ENCODE data around the gene PDCD1. TPM values are rescaled to one million over a fixed set of nuclear protein-coding genes. Genes with fewer than 3 reads are reported as not detected.

Gene PDCD1
- total RNA-seq, 4 donors from 2014 or later = not detected

DNA sequence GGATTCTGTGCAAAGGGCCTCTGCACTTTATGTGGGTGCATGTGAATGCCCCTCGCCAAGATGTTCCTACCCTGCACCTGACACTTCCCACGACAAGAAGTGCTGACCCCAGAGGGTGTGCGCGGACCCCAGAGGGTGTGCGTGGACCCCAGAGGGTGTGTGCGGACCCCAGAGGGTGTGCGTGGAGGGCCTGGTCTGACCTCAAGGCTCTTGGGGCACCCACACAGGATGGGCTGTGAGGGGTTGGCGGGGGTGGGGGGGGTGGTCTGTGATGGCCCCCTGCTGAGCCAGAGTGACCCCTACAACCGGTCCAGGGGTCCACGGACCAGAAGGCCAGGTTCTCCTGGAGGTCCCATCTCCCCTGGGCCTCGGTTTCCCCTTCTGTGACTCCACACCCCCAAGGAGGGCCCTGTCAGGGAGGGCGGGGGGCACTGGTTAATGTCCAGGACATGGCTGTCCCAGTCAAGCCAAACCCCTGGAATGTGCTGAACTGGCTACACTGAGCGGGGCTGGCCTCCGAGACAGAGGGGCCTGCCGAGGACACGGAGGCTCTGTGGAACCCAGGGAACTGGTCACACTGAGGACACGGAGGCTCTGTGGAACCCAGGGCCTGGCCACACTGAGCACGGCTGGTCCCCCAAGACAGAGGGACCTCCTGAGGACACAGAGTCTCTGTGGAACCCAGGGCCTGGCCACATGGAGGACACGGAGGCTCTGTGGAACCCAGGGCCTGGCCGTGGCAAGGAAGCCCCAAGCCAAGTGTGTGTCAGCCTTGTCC lies 46.6 kb downstream of the PDCD1 start:
- WGBS = 91% methylated on average over 13 of the region's 20 CpGs

DNA sequence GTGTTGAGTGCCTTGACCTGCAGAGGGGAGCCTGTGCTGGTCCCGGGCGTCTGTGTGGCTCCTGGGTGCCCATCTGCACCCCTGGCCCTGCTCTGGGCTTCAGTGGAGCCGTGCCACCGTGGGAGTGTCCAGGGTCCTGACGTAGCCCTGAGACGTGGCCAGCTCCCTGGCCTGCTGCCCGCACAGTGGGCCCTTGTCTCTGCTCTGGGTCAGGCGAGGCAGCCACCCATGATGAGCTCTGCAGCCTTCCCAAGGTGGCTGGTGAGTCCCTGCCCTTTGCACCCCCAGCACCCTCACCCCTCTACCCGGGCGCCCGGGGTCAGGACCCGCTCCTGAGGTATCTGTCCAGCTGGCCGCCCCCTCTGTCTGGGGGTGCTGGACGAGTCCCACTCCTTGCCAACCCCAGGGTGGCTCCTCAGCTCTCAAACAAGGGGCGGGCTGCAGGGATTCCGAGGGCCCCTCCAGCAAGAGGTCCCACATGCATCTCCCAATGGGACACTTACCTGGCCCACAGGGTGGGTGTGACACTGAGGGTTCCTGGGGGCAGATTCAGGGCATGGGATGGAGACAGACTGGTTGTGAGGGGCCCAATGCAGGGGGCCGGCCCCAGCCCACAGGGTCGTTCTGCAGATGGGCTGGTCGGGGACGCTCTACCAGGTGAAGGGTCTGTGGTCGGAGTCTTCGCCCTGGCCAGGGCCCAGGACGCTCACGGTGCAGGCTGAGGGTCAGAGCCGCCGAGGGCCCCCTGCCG lies 47.3 kb downstream of the PDCD1 start:
- H3K36me3 ChIP-seq = no peaks in the 10 kb centered on the region
- TF ChIP-seq POLR2A (IDR thresholded peaks at IDR 0.05) (no peak), EP300 (IDR thresholded peaks at IDR 0.05) (no peak), POLR2AphosphoS5 (IDR thresholded peaks at IDR 0.05) (no peak)
- TF ChIP-seq, protein P1, sequence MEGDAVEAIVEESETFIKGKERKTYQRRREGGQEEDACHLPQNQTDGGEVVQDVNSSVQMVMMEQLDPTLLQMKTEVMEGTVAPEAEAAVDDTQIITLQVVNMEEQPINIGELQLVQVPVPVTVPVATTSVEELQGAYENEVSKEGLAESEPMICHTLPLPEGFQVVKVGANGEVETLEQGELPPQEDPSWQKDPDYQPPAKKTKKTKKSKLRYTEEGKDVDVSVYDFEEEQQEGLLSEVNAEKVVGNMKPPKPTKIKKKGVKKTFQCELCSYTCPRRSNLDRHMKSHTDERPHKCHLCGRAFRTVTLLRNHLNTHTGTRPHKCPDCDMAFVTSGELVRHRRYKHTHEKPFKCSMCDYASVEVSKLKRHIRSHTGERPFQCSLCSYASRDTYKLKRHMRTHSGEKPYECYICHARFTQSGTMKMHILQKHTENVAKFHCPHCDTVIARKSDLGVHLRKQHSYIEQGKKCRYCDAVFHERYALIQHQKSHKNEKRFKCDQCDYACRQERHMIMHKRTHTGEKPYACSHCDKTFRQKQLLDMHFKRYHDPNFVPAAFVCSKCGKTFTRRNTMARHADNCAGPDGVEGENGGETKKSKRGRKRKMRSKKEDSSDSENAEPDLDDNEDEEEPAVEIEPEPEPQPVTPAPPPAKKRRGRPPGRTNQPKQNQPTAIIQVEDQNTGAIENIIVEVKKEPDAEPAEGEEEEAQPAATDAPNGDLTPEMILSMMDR (IDR thresholded peaks at IDR 0.05) = no peak
- no peak overlapping the region for H3K4me3 ChIP-seq
- DNase-seq (ENCODE audit: low spot score in 2 of 2) = peak in 1 of 2 donors; percentile 50
- WGBS = 83% methylated on average over 15 of the region's 27 CpGs
- no peaks in the 10 kb centered on the region for H3K4me1 ChIP-seq
- H3K27me3 ChIP-seq = peaks cover 13% of the 10 kb centered on the region
- H3K27ac ChIP-seq = no peak overlapping the region
- H3K9me3 ChIP-seq = no peaks in the 10 kb centered on the region

More for the DNA sequence above, 46.6 kb downstream of the PDCD1 start:
- no peak overlapping the region for H3K4me3 ChIP-seq
- peaks cover 21% of the 10 kb centered on the region for H3K27me3 ChIP-seq
- H3K36me3 ChIP-seq = no peaks in the 10 kb centered on the region
- DNase-seq (ENCODE audit: low spot score in 2 of 2) = peak in 1 of 2 donors; percentile 53
- H3K9me3 ChIP-seq = no peaks in the 10 kb centered on the region
- no peak overlapping the region for H3K27ac ChIP-seq
- no peaks in the 10 kb centered on the region for H3K4me1 ChIP-seq
- TF ChIP-seq EP300 (IDR thresholded peaks at IDR 0.05) = no peak
- no peak for TF ChIP-seq POLR2AphosphoS5 (IDR thresholded peaks at IDR 0.05)
- TF ChIP-seq POLR2A (IDR thresholded peaks at IDR 0.05) = no peak
- TF ChIP-seq, protein P1 (IDR thresholded peaks at IDR 0.05) = no peak

DNA sequence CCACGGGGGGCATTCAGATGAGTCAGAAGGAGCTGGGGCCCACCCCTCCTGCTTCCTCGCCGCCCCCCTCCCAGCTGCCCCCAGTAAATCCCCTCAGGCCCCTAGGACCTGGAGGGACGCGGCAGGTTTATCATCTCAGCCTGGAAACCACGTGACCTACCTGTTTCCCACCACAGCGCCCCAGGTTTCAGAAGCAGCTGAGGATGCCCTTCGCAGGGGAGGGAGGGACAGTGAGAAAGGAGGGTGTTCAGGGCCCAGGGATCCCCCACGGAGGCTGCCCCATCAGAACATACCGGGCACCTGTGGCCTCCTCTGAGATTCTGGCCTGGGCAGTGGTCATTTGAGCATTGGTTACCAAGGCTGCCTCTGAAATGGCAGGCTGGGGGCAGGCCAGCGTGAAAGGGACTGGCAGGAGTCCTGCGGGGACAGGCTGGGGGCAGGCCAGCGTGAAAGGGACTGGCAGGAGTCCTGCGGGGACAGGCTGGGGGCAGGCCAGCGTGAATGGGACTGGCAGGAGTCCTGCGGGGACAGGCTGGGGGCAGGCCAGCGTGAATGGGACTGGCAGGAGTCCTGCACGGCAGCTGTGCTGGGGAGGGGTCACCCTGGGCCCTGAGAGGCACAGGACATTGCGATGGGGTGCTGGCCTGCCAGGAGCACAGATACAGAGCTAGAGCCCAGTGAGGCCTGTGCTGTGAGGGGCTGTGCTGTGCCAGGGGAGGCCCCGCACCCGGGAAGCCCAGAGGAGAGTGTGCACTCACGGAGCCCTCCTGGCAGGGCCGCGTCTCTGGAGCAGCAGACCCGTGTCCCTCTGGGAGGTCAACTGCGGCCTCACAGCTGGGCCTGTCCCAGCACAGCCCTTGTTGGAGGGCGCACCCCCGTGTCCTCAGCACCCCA lies 48.1 kb downstream of the PDCD1 start:
- Histone ChIP-seq H3K27me3 (peaks cover 7% of the 10 kb centered on the region), H3K9me3 (no peaks in the 10 kb centered on the region), H3K4me3 (no peak overlapping the region), H3K27ac (no peak overlapping the region), H3K36me3 (no peaks in the 10 kb centered on the region), H3K4me1 (no peaks in the 10 kb centered on the region)
- WGBS = 74% methylated on average over 20 of the region's 28 CpGs
- DNase-seq (ENCODE audit: low spot score in 2 of 2) = peak in 1 of 2 donors; percentile 46
- TF ChIP-seq, protein P1 (IDR thresholded peaks at IDR 0.05) = no peak
- no peak for TF ChIP-seq POLR2AphosphoS5 (IDR thresholded peaks at IDR 0.05)
- no peak for TF ChIP-seq POLR2A (IDR thresholded peaks at IDR 0.05)
- no peak for TF ChIP-seq EP300 (IDR thresholded peaks at IDR 0.05)

DNA sequence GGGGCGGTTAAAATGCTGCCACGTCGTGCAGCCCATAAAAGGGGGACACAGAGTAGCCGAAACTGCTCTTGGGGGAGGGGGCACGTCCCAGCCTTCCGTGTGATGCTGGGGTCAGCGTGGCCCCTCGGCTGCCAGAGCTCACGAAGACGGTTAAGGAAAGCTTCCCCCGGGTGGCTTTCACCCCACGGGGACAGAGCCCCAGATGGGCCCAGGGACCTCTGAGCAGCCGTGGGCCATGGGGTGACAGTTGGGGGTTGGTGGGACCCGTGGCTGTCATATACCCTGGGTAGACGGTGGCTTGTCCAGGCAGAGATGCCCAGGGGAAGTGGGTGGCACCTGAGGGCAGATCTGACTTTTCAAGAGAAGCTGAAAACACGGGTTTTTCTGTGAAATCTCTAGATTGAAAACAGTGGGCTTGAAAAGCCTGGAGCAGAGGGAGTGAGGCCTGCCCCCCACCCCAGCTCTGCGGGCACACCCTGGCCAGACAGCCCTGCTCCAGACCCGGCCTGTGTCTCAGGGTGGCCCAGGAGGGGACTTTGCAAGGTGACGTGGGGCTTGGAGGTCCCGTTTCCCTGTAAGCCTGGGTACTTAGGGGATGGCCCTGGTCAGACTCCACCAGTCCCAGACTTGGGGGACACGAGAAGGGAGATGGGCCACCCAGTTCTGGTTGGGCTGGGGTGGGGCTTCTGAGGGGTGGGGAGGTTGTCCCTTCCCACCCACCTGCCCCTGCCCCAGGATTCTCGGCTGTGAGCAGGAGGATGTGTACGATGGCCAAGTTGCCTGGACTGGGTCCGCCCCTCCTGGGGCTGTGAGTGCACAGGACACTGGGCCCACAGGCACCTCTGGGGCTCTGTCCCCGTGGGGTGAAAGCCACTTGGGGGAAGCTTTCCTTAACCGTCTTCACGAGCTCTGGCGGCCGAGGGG lies 49.0 kb downstream of the PDCD1 start:
- H3K4me3 ChIP-seq = no peak overlapping the region
- peak in 1 of 2 donors; percentile 61 for DNase-seq (ENCODE audit: low spot score in 2 of 2)
- TF ChIP-seq EP300 (IDR thresholded peaks at IDR 0.05) (no peak), POLR2AphosphoS5 (IDR thresholded peaks at IDR 0.05) (no peak), POLR2A (IDR thresholded peaks at IDR 0.05) (no peak)
- TF ChIP-seq, protein P1 (IDR thresholded peaks at IDR 0.05) = no peak
- no peaks in the 10 kb centered on the region for H3K9me3 ChIP-seq
- H3K36me3 ChIP-seq = no peaks in the 10 kb centered on the region
- peaks cover 6% of the 10 kb centered on the region for H3K27me3 ChIP-seq
- H3K4me1 ChIP-seq = peaks cover 3% of the 10 kb centered on the region
- WGBS = 86% methylated on average over 18 of the region's 29 CpGs
- H3K27ac ChIP-seq = no peak overlapping the region

All from suprapubic skin (tissue), 4 donors.